ENCODE measurements around the gene POLR3H. TPM values are rescaled to one million over a fixed set of nuclear protein-coding genes. Genes with fewer than 3 reads are reported as not detected.

The POLR3H gene
- total and polyA plus RNA-seq, 2 of the 4 experiments (the other 2 are of a cell fraction): 37.8 to 67.8 TPM

DNA sequence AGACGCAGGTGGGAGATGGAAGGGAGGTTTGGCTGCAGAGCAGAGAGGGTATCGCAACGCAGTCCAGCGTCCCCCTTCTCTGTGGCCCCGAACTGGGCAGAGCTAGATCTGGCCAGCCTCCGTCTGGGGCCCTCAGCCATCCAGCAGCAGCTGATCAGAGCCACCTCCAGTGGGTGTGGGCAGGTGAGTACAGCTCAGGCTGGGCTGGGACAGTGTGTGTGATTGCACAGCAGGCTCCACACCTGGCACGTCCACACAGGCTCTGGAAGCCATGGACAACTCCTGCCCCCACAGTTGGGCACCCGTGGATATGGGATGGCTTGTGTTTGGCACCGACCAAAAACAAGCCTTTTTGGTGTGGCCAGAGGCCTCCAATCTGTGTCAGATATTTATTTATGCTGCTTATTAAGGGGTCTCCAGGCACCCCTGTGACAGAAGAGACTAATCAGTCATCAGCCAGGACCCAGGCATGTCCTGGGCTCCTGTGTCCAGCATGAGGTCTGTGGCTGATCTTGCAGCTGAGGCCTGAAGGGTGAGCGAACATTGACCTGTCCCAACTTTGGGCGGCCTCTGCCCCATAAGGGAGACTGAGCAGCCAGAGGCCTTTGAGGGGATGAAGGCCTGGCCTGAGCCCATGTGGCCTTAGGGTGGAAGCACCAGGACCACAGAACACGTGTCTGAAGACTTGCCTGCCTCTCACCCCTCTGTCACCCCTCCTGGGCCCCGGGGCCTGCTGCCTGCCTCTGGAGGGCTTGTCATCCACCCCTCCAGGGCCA, 18.6 kb downstream of the POLR3H start:
- no peak for DNase-seq
- Histone ChIP-seq H3K4me3 (ENCODE audit: insufficient read depth, low read depth, low read length) (no peak overlapping the region), H3K23ac (ENCODE audit: low read depth, low read length) (no peak overlapping the region), H4K8ac (ENCODE audit: low read depth in 2 of 2, low read length in 2 of 2) (peak overlapping the region in 1 of 2 experiments; percentile 94; a peak in 1 of 4 replicates), H3K9me3 (ENCODE audit: control insufficient read depth, insufficient read depth, low read length) (no peaks in the 10 kb centered on the region), H3K4me2 (ENCODE audit: low read depth, low read length) (no peak overlapping the region), H3K27ac (ENCODE audit: insufficient read depth, low read length) (peak overlapping the region; percentile 94), H3K4me1 (ENCODE audit: control insufficient read depth, insufficient read depth, low read length) (peaks cover 25% of the 10 kb centered on the region), H2BK20ac (ENCODE audit: low read depth, low read length) (no peak overlapping the region), H3K27me3 (ENCODE audit: control insufficient read depth, insufficient read depth, low read length) (no peaks in the 10 kb centered on the region), H3K56ac (ENCODE audit: extremely low read depth, insufficient read depth, low read length) (no peak overlapping the region), H3K9ac (ENCODE audit: low read depth, low read length) (no peak overlapping the region), H2AK5ac (ENCODE audit: low read depth, low read length) (peak overlapping the region; percentile 25; the same call in 1 of the 2 replicates), H4K20me1 (ENCODE audit: insufficient read depth, low read length) (peaks cover 26% of the 10 kb centered on the region), H3K14ac (replicated peaks; ENCODE audit: low read depth, low read length) (no peak overlapping the region), H3K36me3 (ENCODE audit: control insufficient read depth, insufficient read depth, low read length) (peaks cover 57% of the 10 kb centered on the region), H3K4ac (ENCODE audit: low read depth, low read length) (peak overlapping the region; percentile 94), H3K79me1 (ENCODE audit: low read depth in 1 of 2, low read length in 2 of 2) (peaks cover 6 to 50% of the 10 kb centered on the region in 2 experiments; a peak in 3 of 4 replicates), H2AFZ (replicated peaks; ENCODE audit: low read length, poor library complexity) (no peak overlapping the region), H3K18ac (ENCODE audit: low read depth, low read length) (no peak overlapping the region), H2BK15ac (ENCODE audit: low read depth, low read length) (no peak overlapping the region), H4K91ac (ENCODE audit: insufficient read depth, low read depth, low read length) (peak overlapping the region; percentile 84), H2AK9ac (replicated peaks; ENCODE audit: low read depth, low read length, poor library complexity) (no peak overlapping the region), H2BK120ac (ENCODE audit: low read depth, low read length) (no peak overlapping the region), H4K5ac (ENCODE audit: low read depth, low read length) (no peak overlapping the region), H3K9me1 (ENCODE audit: insufficient read depth, low read length) (peaks cover 15% of the 10 kb centered on the region; the same call in 1 of the 2 replicates), H2BK5ac (ENCODE audit: low read depth, low read length, poor library complexity, severe bottlenecking) (peak overlapping the region; percentile 82)
- 91% methylated on average over 5 of the region's 13 CpGs; no CpG with 5 or more reads in 1 of the 2 experiments for WGBS, 2 experiments (ENCODE audit: extremely low coverage in 2 of 2, insufficient read length in 1 of 2)
- in situ Hi-C loops (cut with MboI; ENCODE audit: low sequenced_read_pairs) (no loop called here), dilution Hi-C loops (cut with HindIII; ENCODE audit: low sequenced_read_pairs, unreplicated experiment) (no loop called here), intact Hi-C loops (cut with micrococcal nuclease) (no loop called here)
- TF ChIP-seq MAZ (IDR thresholded peaks at IDR 0.05; ENCODE audit: borderline replicate concordance, low read depth, low read length) (no peak), MXI1 (IDR thresholded peaks at IDR 0.05; ENCODE audit: borderline replicate concordance, low read depth, low read length) (no peak), FOS (IDR thresholded peaks at IDR 0.05; ENCODE audit: low read depth, low read length) (no peak), NFE2L2 (IDR thresholded peaks at IDR 0.05; ENCODE audit: low read depth, low read length) (no peak), MAFK (IDR thresholded peaks at IDR 0.05; ENCODE audit: low read depth, low read length) (no peak), ELK1 (IDR thresholded peaks at IDR 0.05; ENCODE audit: borderline replicate concordance, low read depth, low read length) (no peak), RAD21 (IDR thresholded peaks at IDR 0.05; ENCODE audit: low read length) (no peak), BHLHE40 (IDR thresholded peaks at IDR 0.05; ENCODE audit: low read depth, low read length) (no peak), POLR2A (IDR thresholded peaks at IDR 0.05; ENCODE audit: low read depth, low read length) (no peak), RFX5 (IDR thresholded peaks at IDR 0.05; ENCODE audit: low read depth, low read length) (no peak), RCOR1 (IDR thresholded peaks at IDR 0.05; ENCODE audit: insufficient replicate concordance, low read length) (no peak), CEBPB (IDR thresholded peaks at IDR 0.05; ENCODE audit: low read depth, low read length) (no peak)
- TF ChIP-seq, protein P1, sequence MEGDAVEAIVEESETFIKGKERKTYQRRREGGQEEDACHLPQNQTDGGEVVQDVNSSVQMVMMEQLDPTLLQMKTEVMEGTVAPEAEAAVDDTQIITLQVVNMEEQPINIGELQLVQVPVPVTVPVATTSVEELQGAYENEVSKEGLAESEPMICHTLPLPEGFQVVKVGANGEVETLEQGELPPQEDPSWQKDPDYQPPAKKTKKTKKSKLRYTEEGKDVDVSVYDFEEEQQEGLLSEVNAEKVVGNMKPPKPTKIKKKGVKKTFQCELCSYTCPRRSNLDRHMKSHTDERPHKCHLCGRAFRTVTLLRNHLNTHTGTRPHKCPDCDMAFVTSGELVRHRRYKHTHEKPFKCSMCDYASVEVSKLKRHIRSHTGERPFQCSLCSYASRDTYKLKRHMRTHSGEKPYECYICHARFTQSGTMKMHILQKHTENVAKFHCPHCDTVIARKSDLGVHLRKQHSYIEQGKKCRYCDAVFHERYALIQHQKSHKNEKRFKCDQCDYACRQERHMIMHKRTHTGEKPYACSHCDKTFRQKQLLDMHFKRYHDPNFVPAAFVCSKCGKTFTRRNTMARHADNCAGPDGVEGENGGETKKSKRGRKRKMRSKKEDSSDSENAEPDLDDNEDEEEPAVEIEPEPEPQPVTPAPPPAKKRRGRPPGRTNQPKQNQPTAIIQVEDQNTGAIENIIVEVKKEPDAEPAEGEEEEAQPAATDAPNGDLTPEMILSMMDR (conservative IDR thresholded peaks at IDR 0.05; ENCODE audit: low read depth, low read length): no peak
- TF ChIP-seq, protein P2, sequence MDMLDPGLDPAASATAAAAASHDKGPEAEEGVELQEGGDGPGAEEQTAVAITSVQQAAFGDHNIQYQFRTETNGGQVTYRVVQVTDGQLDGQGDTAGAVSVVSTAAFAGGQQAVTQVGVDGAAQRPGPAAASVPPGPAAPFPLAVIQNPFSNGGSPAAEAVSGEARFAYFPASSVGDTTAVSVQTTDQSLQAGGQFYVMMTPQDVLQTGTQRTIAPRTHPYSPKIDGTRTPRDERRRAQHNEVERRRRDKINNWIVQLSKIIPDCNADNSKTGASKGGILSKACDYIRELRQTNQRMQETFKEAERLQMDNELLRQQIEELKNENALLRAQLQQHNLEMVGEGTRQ (IDR thresholded peaks at IDR 0.05; ENCODE audit: low read depth, low read length): no peak
- ChIA-PET CTCF (interaction anchor here (0.6 to 0.8 kb wide), 2 partner anchors 71 to 326 kb away, joined by 3 read pairs; no protein-coding TSS in a partner anchor), POLR2A (ENCODE audit: unreplicated experiment) (interaction anchor here (0.5 kb wide), 1 partner anchor 334 kb away, joined by 5 read pairs; no protein-coding TSS in a partner anchor)
- ATAC-seq (ENCODE audit: low read depth): no peak
- no TSS peak for BruUV-seq (replicated peaks)
